ENCODE measurements around the gene SHPK. TPM values are rescaled to one million over a fixed set of nuclear protein-coding genes. Genes with fewer than 3 reads are reported as not detected.

Gene SHPK, protein sequence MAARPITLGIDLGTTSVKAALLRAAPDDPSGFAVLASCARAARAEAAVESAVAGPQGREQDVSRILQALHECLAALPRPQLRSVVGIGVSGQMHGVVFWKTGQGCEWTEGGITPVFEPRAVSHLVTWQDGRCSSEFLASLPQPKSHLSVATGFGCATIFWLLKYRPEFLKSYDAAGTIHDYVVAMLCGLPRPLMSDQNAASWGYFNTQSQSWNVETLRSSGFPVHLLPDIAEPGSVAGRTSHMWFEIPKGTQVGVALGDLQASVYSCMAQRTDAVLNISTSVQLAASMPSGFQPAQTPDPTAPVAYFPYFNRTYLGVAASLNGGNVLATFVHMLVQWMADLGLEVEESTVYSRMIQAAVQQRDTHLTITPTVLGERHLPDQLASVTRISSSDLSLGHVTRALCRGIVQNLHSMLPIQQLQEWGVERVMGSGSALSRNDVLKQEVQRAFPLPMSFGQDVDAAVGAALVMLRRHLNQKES
- total RNA-seq (2022; extraction: Qiagen RNA extraction; ENCODE audit: low read depth): 12.9 to 17.0 TPM (median 15.3 TPM) in 5 replicates

DNA sequence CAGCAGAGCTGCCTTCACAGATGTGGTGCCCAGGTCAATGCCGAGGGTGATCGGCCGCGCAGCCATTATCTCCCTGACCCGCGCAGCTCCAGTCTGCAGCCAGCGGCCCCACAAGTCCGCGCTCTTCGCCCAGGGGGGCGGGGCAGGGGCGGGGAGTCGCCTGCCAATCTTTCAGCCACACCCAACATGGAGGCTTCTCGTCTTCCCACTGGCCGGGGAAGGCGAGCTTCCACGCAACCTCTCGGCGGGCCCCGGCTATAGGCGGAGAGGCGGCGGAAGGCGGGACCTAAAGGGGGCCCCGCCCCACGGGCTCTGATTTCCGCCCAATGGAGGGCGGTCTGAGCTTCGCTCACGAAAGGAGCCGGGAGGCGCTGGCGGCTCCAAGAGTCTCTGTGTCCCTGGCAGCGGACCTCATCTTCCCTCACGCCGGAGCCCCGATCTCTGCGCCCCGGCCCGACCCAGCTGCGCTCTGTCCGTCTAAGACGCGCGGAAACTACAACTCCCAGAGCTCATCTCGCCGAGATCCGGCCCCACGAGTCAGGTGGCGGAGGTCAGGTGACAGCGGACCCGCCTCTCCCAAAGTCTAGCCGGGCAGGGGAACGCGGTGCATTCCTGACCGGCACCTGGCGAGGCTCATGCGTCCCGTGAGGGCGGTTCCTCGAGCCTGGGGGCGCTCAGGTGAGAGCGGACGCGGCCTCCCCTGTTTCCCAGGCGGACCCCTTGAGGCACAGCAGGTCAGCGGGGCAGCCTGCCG lies at the start of gene SHPK, which contains the start of gene CTNS:
SHPK (minus strand) TSS at position 97 of the 754 bp plus-strand sequence; CDS start at position 66, 31 bp downstream.
CTNS (plus strand) TSS at position 607 of the 754 bp plus-strand sequence. CDS start 3,447 bp downstream, outside the sequence.

DNA sequence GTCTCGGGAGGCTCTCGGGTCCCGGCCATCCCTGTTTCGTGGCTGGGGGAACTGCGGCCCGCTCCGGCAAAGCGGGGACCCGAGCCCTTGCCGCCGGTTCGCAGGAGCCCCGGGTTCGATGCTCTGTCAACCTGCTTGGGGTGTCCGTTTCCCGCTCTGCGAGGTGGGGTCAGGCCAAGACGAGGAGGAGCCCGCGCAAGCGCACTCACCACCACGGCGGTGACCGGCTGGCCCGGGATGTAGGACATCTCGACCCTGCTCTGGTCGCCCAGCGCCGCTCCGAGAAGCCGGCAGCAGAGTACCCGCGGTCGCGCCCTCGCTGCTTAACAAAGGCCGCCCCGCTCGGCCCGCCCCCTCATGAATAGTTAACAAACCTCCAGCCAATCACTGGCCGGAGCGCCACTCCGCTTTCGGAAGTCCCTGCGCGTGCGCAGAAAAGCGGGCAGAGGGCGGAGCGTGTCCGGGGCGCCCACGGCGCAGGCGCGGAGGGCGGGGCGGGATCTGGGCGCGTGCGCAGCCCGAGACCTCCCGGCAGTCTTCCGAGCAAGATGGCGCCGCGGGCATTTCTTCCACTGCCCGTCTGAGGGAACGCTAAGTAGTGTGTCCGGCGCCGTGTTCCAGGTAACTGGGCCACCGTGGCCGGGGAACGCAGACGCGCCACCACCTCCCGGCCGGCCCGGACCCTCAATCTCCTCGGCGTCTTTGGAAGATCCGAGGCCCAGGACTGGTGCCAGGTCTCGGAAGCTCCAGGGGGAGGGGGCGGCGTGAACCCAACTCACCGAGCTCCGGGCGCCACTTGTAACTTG lies 32.4 kb upstream of the SHPK start, which contains the start of the genes EMC6 and TAX1BP3:
EMC6 (plus strand) TSS at position 534 of the 806 bp plus-strand sequence. CDS start 335 bp downstream, outside the sequence.
TAX1BP3 (minus strand) TSS at position 300 of the 806 bp plus-strand sequence; CDS start at position 248, 52 bp downstream.

Other genes with a start within 250 kb of the SHPK start
- gene OR3A2, start 249.9 kb downstream of the SHPK start, total RNA-seq (2022; extraction: Qiagen RNA extraction; ENCODE audit: low read depth): not detected in 5 replicates
- not detected in 5 replicates for gene OR1E1, start 237.8 kb downstream of the SHPK start, total RNA-seq (2022; extraction: Qiagen RNA extraction; ENCODE audit: low read depth)
- not detected in 5 replicates for gene OR3A3, start 224.9 kb downstream of the SHPK start, total RNA-seq (2022; extraction: Qiagen RNA extraction; ENCODE audit: low read depth)
- gene OR1E2, start 202.4 kb downstream of the SHPK start, total RNA-seq (2022; extraction: Qiagen RNA extraction; ENCODE audit: low read depth): not detected in 5 replicates
- gene SPATA22, start 164.4 kb downstream of the SHPK start, total RNA-seq (2022; extraction: Qiagen RNA extraction; ENCODE audit: low read depth): not detected in 5 replicates
- gene ASPA, start 160.3 kb downstream of the SHPK start, total RNA-seq (2022; extraction: Qiagen RNA extraction; ENCODE audit: low read depth): not detected in 5 replicates
- gene TRPV3, start 78.4 kb downstream of the SHPK start, total RNA-seq (2022; extraction: Qiagen RNA extraction; ENCODE audit: low read depth): 0.36 to 0.67 TPM (median 0.41 TPM) in 5 replicates
- 4.0 to 5.2 TPM (median 4.2 TPM) in 5 replicates for gene TRPV1, start 26.8 kb downstream of the SHPK start, total RNA-seq (2022; extraction: Qiagen RNA extraction; ENCODE audit: low read depth)
- 14.1 to 15.9 TPM (median 15.1 TPM) in 5 replicates for gene CTNS, start 510 bp upstream of the SHPK start, total RNA-seq (2022; extraction: Qiagen RNA extraction; ENCODE audit: low read depth)
- 257 to 327 TPM (median 309 TPM) in 5 replicates for gene TAX1BP3, start 32.3 kb upstream of the SHPK start, total RNA-seq (2022; extraction: Qiagen RNA extraction; ENCODE audit: low read depth)
- 118 to 170 TPM (median 161 TPM) in 5 replicates for gene EMC6, start 32.6 kb upstream of the SHPK start, total RNA-seq (2022; extraction: Qiagen RNA extraction; ENCODE audit: low read depth)
- gene P2RX5, start 59.9 kb upstream of the SHPK start, total RNA-seq (2022; extraction: Qiagen RNA extraction; ENCODE audit: low read depth): 15.8 to 26.5 TPM (median 23.2 TPM) in 5 replicates
- 13.5 to 15.9 TPM (median 14.0 TPM) in 5 replicates for gene HASPIN, start 87.7 kb upstream of the SHPK start, total RNA-seq (2022; extraction: Qiagen RNA extraction; ENCODE audit: low read depth)
- gene ITGAE, start 164.9 kb upstream of the SHPK start, total RNA-seq (2022; extraction: Qiagen RNA extraction; ENCODE audit: low read depth): 88.2 to 98.4 TPM (median 97.4 TPM) in 5 replicates
- gene NCBP3, start 210.0 kb upstream of the SHPK start, total RNA-seq (2022; extraction: Qiagen RNA extraction; ENCODE audit: low read depth): 28.5 to 34.7 TPM (median 31.2 TPM) in 5 replicates

Measured in A549 treated with CpdA at 1 μM for 4 hours (cell line).